SK-N-SH treated with all-trans-retinoic acid at 6 μM for 48 hours (cell line): Measurements from ENCODE around the gene CCN2.

Experiments
- BACH2 ChIP-seq: fragments of 250-450 bp; sonication (Bioruptor Pico); IDR thresholded peaks from 2 replicates; pipeline ENCODE4 v1.9.0; 2021; ENCODE audit warnings: mild to moderate bottlenecking, borderline replicate concordance
- POU6F1 ChIP-seq: fragments of 250-450 bp; sonication (Bioruptor Pico); IDR thresholded peaks from 2 replicates; pipeline ENCODE4 v1.8.0; 2021; ENCODE audit warnings: low read depth, mild to moderate bottlenecking, moderate library complexity, borderline replicate concordance

DNA sequence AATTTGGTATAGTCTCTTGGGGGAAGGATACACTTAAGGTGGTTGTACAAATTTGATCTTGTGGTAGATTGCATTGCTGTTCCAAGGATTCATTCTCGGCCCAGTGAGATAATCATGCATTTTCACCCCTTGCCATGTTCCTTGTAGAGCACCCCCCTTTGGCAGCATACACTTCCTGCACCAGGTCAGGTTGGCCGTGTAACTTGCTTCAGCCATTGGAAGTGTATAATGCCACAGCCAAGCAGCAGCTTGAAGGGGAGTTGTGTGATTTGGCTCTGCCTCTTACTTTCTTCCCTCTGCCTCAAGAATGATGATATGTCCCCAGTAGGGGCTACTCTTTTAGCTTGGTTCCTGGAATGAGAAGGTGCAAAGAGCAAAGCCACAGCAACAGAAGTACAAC is 21.9 kb downstream of the CCN2 start:
- TF ChIP-seq POU6F1 (CRISPR knock-in tag) = no peak
- no peak for TF ChIP-seq BACH2 (CRISPR knock-in tag)
